HG02588 (cell line): Measurements from ENCODE around the gene KSR1.
"Not testable (repeated sequence)": the region's sequence is repeated elsewhere in the genome, so short reads cannot be mapped to it uniquely, and the experiment has no call there.

Source experiments
- ATAC-seq: cut with Tn5 transposase; IDR thresholded peaks from one replicate; pipeline ENCODE4 v1.9.1; 2021; ENCODE audit warnings: mild to moderate bottlenecking, moderate library complexity; ENCODE audit not compliant: unreplicated experiment

Gene KSR1

GRCh38 chr17:27628376-27628775 is 172.1 kb downstream of the KSR1 start:
- ATAC-seq: no peak

GRCh38 chr17:27629260-27629659 is 173.0 kb downstream of the KSR1 start:
- ATAC-seq: not testable (repeated sequence)

GRCh38 chr17:27630607-27631410 is 174.6 kb downstream of the KSR1 start, which contains the start of gene LGALS9:
Gene LGALS9, plus strand, starts transcription at chr17:27631188. Its CDS starts 78 bp downstream, at chr17:27631266.
- peak; percentile 46 for ATAC-seq

DNA sequence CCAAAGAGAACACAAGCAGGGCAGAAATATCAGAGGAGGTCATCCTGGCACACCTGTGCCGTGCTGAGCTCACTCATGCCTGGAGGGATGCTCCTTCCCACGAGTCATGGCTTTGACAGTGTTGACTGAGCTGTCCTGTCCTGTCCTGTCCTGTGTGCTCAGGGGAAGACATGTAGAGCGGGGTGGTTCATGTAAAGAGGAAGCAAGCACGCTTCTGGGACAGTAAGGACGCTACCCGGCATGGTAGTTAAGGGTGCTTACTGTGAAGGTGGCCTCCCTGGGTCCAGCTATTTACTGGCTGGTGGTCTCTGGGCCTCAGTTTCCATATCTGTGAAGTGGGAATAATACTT is 175.1 kb downstream of the KSR1 start:
- ATAC-seq: peak; percentile 46

DNA sequence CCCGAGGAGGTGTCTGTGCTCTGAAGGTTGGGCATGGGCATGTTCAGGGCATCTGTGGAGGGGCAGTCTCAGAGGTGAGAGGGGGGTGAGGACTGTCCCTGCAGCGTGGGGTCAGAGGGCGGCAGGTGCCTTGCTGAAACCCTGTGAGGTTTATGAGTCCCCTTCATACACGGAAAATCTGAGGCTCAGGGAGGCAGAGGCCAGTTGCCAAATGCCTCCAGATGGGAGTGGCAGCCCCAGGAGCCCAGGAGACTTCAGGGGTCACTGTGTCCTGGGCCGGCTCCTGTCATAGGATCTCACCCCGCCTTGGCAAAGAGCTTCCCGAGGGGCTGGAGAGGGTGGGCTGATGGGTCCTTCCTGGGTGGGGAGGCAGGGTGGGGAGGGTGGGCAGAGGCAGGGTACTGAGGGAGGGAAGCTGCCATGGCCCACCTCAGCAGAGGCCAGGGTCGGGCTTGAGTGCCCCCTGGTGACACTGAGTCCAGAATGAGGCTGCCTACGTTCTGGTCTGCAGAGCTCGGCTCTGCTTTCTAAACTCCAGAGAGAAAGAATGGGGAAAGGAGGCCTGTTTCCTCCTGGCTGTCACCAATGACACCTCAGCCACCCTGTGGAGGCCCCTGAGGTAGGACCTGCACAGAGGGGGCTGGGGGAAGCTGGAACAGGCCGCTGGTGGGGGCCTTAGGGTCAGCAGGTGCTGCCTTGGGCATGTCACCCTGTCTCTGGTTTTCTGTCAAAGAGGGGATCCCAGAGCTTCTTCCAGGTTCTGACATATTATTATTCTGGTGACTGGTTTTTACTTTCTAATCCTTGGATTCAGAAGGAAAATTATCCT is 175.9 kb downstream of the KSR1 start:
- no peak for ATAC-seq

GRCh38 chr17:27632766-27633165 is 176.5 kb downstream of the KSR1 start:
- not testable (repeated sequence) for ATAC-seq

GRCh38 chr17:27633312-27634025 is 177.2 kb downstream of the KSR1 start:
- no peak for ATAC-seq

GRCh38 chr17:27634026-27634335 is 177.7 kb downstream of the KSR1 start:
- no peak for ATAC-seq

GRCh38 chr17:27634776-27635175 is 178.5 kb downstream of the KSR1 start:
- ATAC-seq: no peak

DNA sequence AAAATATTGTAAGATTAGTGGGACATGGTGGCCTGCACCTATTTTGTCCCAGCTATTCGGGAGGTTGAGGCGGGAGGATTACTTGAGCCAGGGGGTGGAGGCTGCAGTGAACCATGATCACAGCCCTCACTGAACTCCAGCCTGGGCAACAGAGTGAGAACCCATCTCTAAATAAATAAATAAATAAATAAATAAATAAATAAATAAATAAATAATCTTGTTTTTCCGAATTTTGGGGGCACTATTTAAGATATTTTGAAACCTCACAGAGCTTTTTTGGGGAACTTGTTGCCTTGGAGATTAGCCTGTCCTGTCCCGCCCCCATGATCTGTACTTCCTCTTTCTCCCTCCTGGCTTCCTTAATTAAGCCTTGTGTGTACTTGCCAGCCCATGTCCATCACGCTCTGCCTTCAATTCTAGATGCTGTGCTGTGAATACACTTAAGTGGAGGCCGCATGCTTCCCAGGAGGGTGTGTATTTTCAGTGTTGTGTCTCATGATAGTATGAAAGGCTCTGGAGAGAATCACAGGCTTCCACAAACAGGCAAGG is 179.1 kb downstream of the KSR1 start:
- ATAC-seq: peak; percentile 35

- not testable (repeated sequence) for ATAC-seq
Observed at GRCh38 chr17:27636005-27636520, 179.8 kb downstream of the KSR1 start.

DNA sequence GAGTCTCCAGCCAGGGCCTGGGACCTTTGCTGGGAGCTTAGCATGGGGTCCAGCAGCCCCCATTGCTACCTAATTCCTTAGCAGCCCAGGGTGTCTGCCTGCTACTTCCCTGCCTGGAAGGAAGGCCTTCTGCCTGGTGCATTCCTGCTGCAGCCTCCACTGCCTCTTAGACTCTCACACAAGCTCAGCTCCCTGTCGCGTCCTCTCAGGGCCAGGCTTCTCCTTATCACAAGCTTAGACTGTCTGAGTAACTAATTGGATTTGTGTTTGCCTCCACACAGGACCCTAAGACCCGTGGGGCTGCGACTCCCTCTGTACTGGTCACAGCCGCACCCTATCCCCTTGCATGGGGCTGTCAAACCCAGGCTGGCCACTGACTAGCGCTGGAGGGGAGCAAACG is 181.6 kb downstream of the KSR1 start:
- not testable (repeated sequence) for ATAC-seq

- ATAC-seq: not testable (repeated sequence)
Observed at GRCh38 chr17:27638415-27638914, 182.2 kb downstream of the KSR1 start.

DNA sequence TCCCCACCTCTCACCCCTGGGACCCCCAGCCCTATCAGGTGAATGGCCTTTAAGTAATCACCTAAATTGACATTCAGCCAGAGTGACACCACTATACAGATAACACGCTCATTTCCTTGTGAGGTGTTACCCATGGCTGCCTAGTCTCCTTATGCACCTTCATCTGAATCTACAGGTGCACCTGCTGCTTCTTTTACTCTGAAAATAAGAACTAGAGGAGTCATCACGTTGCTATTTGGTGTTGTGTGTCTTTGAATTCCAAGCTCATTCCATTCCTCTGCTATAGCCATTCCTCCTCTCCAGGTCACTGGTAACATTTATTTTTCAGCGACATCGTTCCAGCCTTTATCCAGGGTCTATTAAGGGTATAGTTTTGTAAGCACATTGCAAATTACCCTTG is 184.5 kb downstream of the KSR1 start:
- ATAC-seq: no peak

DNA sequence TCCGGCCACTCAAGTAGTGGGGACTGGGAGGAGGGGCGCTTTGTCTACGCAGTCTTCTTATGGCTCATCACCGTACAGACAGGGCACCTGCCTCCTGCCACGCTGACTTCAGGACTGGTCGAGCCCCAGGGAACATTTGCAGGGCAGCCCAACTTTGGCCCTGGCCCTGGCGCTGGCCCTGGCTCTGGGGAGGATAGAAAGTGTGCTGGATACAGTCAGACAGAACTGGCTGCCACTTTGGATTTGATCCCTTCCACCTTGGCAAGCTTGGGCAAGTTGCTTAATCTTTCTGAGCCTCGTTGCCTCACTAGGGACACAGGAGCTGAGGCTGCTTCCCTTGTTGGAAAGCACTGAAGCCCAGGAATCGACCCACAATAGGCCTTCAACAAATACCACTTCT is 188.3 kb downstream of the KSR1 start:
- no peak for ATAC-seq

DNA sequence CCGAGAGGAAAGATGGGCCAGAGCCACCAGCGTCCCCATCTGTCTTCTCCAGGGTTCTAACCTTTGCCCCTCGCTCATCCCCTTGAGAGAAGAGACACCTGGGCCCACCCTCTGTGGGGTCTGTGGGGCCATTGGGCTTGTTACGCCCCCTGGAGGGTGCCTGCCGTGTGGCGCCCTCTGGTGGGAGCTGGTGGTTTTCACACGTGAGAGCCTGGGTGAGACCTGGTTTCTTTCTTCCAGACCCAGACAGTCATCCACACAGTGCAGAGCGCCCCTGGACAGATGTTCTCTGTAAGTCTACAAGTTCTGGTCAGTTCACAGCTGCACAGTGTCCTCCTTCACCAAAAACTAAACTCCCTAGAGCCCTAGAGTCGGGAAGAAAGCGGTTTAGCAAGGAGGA is 189.4 kb downstream of the KSR1 start:
- not testable (repeated sequence) for ATAC-seq

DNA sequence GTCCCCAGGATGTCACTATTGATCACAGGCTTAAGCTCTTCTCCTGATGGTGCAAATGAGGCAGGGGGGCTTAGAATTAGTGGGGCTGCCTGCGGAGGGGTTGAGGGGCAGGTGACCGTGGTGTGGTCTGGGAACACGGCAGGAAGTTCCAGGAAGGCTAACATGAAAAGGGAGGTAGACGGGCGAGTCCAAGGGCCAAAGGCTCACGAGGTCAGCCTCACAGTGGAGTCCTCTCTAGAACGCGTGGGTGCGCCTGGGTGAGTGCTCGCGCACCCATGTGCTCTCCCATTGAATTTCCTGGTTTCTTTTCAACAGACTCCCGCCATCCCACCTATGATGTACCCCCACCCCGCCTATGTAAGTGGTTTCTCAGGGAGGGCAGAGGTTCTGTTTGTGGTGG is 190.0 kb downstream of the KSR1 start:
- ATAC-seq: no peak

DNA sequence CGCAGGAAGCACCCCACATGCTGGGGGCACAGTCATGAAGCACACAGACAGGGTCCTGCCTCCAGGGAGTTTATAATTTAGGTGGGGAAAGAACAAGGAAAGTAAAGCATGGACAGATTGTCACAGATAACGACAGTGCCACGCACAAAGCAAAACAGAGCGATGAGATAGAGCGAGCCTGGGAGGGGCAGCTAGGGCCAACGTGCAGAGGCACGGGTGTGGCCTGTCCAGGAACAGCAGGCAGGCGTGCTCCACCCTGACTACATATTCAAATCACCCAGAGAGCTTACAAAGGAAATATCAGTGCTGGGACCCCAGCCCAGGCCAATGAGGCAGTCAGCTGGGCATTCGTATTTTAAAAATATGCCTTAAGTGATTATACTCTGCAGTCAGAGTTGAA is 191.5 kb downstream of the KSR1 start:
- no peak for ATAC-seq

- ATAC-seq: not testable (repeated sequence)
Observed at GRCh38 chr17:27649111-27649571, 192.9 kb downstream of the KSR1 start.

- no peak for ATAC-seq
Observed at GRCh38 chr17:27649929-27650328, 193.7 kb downstream of the KSR1 start.

GRCh38 chr17:27650836-27651235 is 194.6 kb downstream of the KSR1 start:
- no peak for ATAC-seq
